NK-92 (cell line): Measurements from ENCODE around the gene ZNF480.
"Not testable (repeated sequence)": the region's sequence is repeated elsewhere in the genome, so short reads cannot be mapped to it uniquely, and the experiment has no call there.

Experiments used
- DNase-seq: peaks from one replicate; lab custom pipeline; 2025; ENCODE audit not compliant: unreplicated experiment; lab: John Stamatoyannopoulos, UW

Gene ZNF480

GRCh38 chr19:52336791-52337381, 39.9 kb downstream of the ZNF480 start:
- no peak for DNase-seq

GRCh38 chr19:52339022-52339421, 42.1 kb downstream of the ZNF480 start:
- DNase-seq: not testable (repeated sequence)

GRCh38 chr19:52343548-52343947, 46.6 kb downstream of the ZNF480 start:
- DNase-seq: no peak

- no peak for DNase-seq
Measured at GRCh38 chr19:52345162-52345561, 48.2 kb downstream of the ZNF480 start.

GRCh38 chr19:52351512-52351911, 54.5 kb downstream of the ZNF480 start:
- DNase-seq: no peak

- no peak for DNase-seq
Measured at GRCh38 chr19:52366414-52366824, 69.5 kb downstream of the ZNF480 start.

- peak; percentile 42 for DNase-seq
Measured at GRCh38 chr19:52369559-52370340, 72.8 kb downstream of the ZNF480 start, which contains the start of gene ZNF880. Gene ZNF880, plus strand, starts transcription at chr19:52369923. Its CDS starts 43 bp downstream, at chr19:52369966.

- DNase-seq: no peak
Measured at GRCh38 chr19:52370341-52370710, 73.4 kb downstream of the ZNF480 start.
